H1 (cell line): ENCODE results near the gene ATF7IP. TPM values are rescaled to one million over a fixed set of nuclear protein-coding genes. Genes with fewer than 3 reads are reported as not detected.

Source experiments
- CTCF ChIA-PET: fragments of 300-600 bp; sonication (Branson Sonifier 250); formaldehyde crosslinking; loops from one replicate; lab custom pipeline; 2021; ENCODE audit not compliant: partially characterized antibody; lab: Charles Lee
- POLR2A ChIA-PET: fragments of 300-600 bp; sonication (Branson Sonifier 250); formaldehyde crosslinking; loops from one replicate; lab custom pipeline; 2021; ENCODE audit warnings: inconsistent platforms; ENCODE audit not compliant: partially characterized antibody; lab: Charles Lee
- DNase-seq, 2 experiments: peaks; one replicate each; pipeline versions ENCODE4 v3.0.0 to v3.0.0-alpha.2; 2010 to 2022; ENCODE audit warnings: low spot score in 2 of 2, low read depth in 1 of 2, mixed read lengths in 1 of 2
- FAIRE-seq: peaks from 2 replicates; lab custom pipeline; 2011; peaks lifted over from hg19 to GRCh38; lab: Jason Lieb, UNC
- H2AFZ ChIP-seq: 2 replicates; pipeline ENCODE4 v1.8.1; 2012; ENCODE audit warnings: low read length, inconsistent platforms
- H2AK5ac ChIP-seq: 2 replicates; pipeline ENCODE4 v1.6.1; 2013; ENCODE audit warnings: low read depth, low read length
- H2BK120ac ChIP-seq: replicated peaks from 2 replicates; pipeline ENCODE3; 2013; ENCODE audit warnings: low read depth, low read length, inconsistent platforms
- H2BK12ac ChIP-seq: 2 replicates; pipeline ENCODE4 v1.6.1; 2013; ENCODE audit warnings: low read depth, low read length
- H2BK15ac ChIP-seq: 2 replicates; pipeline ENCODE4 v1.6.1; 2013; ENCODE audit warnings: low read length
- H2BK20ac ChIP-seq: 2 replicates; pipeline ENCODE4 v1.6.1; 2013; ENCODE audit warnings: low read length
- H2BK5ac ChIP-seq: 2 replicates; pipeline ENCODE4 v1.6.1; 2013; ENCODE audit warnings: low read depth, low read length
- H3K14ac ChIP-seq: 2 replicates; pipeline ENCODE4 v1.6.1; 2013; ENCODE audit warnings: inconsistent platforms; ENCODE audit not compliant: insufficient read length
- H3K18ac ChIP-seq: 2 replicates; pipeline ENCODE4 v1.6.1; 2013; ENCODE audit warnings: low read length; ENCODE audit errors: extremely low read depth
- H3K23ac ChIP-seq: 2 replicates; pipeline ENCODE4 v1.6.1; 2013; ENCODE audit warnings: inconsistent platforms; ENCODE audit not compliant: insufficient read length
- H3K23me2 ChIP-seq: 2 replicates; pipeline ENCODE4 v1.6.1; 2013; ENCODE audit warnings: low read depth, low read length
- H3K27ac ChIP-seq: 2 replicates; pipeline ENCODE4 v1.6.1; 2011; ENCODE audit warnings: low read depth, low read length, inconsistent platforms
- H3K27me3 ChIP-seq, 4 experiments: replicated peaks in 1 of 4; 1 replicate in 1 of 4; 2 replicates in 3 of 4; pipeline versions ENCODE4 v1.6.1 to v1.8.1; 2011 to 2013; ENCODE audit warnings: low read length in 3 of 4, mild to moderate bottlenecking in 3 of 4, inconsistent platforms in 2 of 4, mixed read lengths in 2 of 4, moderate library complexity in 1 of 4; ENCODE audit not compliant: control insufficient read depth in 3 of 4, insufficient read depth in 3 of 4; ENCODE audit errors: extremely low read depth in 1 of 4
- H3K36me3 ChIP-seq, 4 experiments: 2 replicates each; pipeline versions ENCODE4 v1.6.1 to v1.8.1; 2011 to 2013; ENCODE audit warnings: mild to moderate bottlenecking in 4 of 4, low read length in 3 of 4, moderate library complexity in 2 of 4, control low read depth in 1 of 4, inconsistent platforms in 1 of 4; ENCODE audit not compliant: insufficient read depth in 4 of 4, control insufficient read depth in 2 of 4
- H3K4ac ChIP-seq: replicated peaks from 2 replicates; pipeline ENCODE3; 2013; ENCODE audit warnings: low read length, low read depth, mixed read lengths, inconsistent platforms; ENCODE audit not compliant: insufficient read length
- H3K4me1 ChIP-seq, 4 experiments: replicated peaks in 1 of 4; 1 replicate in 1 of 4; 2 replicates in 3 of 4; pipeline versions ENCODE4 v1.6.1 to v1.8.1; 2011 to 2013; ENCODE audit warnings: low read length in 3 of 4, inconsistent platforms in 2 of 4, mixed read lengths in 1 of 4; ENCODE audit not compliant: insufficient read depth in 4 of 4, control insufficient read depth in 3 of 4
- H3K4me2 ChIP-seq, 2 experiments: 2 replicates each; pipeline versions ENCODE4 v1.6.1 to v1.8.1; 2011 to 2013; ENCODE audit warnings: low read depth in 2 of 2, low read length in 2 of 2, control low read depth in 1 of 2, inconsistent platforms in 1 of 2, mild to moderate bottlenecking in 1 of 2; ENCODE audit not compliant: insufficient read depth in 1 of 2
- H3K4me3 ChIP-seq, 4 experiments: fragments of 200-600, 300-600 bp in 1 of 4; sonication (generic), shearing (Covaris generic), sonication (Bioruptor Twin) in 1 of 4; 2 replicates each; pipeline versions ENCODE4 v1.5.1 to v1.8.1; 2011 to 2016; ENCODE audit warnings: low read length in 4 of 4, low read depth in 3 of 4, control low read depth in 2 of 4, inconsistent platforms in 2 of 4, mild to moderate bottlenecking in 2 of 4, mixed read lengths in 1 of 4, moderate library complexity in 1 of 4; ENCODE audit not compliant: insufficient read depth in 2 of 4; ENCODE audit errors: extremely low read depth in 1 of 4
- H3K56ac ChIP-seq: replicated peaks from 2 replicates; pipeline ENCODE3; 2013; ENCODE audit warnings: low read depth, mild to moderate bottlenecking, mixed read lengths, low read length, inconsistent platforms; ENCODE audit not compliant: insufficient read length
- H3K79me1 ChIP-seq: 2 replicates; pipeline ENCODE4 v1.6.1; 2013; ENCODE audit warnings: low read depth, low read length, control low read depth
- H3K79me2 ChIP-seq, 2 experiments: 2 replicates each; pipeline versions ENCODE4 v1.6.1 to v1.8.1; 2012 to 2013; ENCODE audit warnings: low read length in 2 of 2, mild to moderate bottlenecking in 2 of 2, inconsistent platforms in 1 of 2; ENCODE audit not compliant: insufficient read depth in 2 of 2, control insufficient read depth in 1 of 2
- H3K9ac ChIP-seq, 4 experiments: replicated peaks in 1 of 4; 1 replicate in 1 of 4; 2 replicates in 3 of 4; pipeline versions ENCODE4 v1.6.1 to v1.8.1; 2011 to 2013; ENCODE audit warnings: low read depth in 3 of 4, low read length in 3 of 4, control low read depth in 2 of 4, mild to moderate bottlenecking in 2 of 4, moderate library complexity in 2 of 4, inconsistent platforms in 1 of 4; ENCODE audit errors: extremely low read depth in 1 of 4
- H3K9me3 ChIP-seq, 2 experiments: 2 replicates each; pipeline versions ENCODE4 v1.6.1 to v1.8.1; 2012 to 2013; ENCODE audit warnings: mild to moderate bottlenecking in 2 of 2, moderate library complexity in 2 of 2, control low read depth in 1 of 2, inconsistent platforms in 1 of 2, low read depth in 1 of 2, low read length in 1 of 2, mixed read lengths in 1 of 2; ENCODE audit not compliant: insufficient read depth in 2 of 2
- H4K20me1 ChIP-seq, 2 experiments: replicated peaks in 1 of 2; 2 replicates each; pipeline versions ENCODE3 to v1.8.1; 2011 to 2013; ENCODE audit warnings: inconsistent platforms in 2 of 2, low read length in 2 of 2, mild to moderate bottlenecking in 1 of 2; ENCODE audit not compliant: insufficient read depth in 2 of 2, control insufficient read depth in 1 of 2
- H4K5ac ChIP-seq: 2 replicates; pipeline ENCODE4 v1.6.1; 2013; ENCODE audit warnings: low read length, low read depth, mixed read lengths, inconsistent platforms; ENCODE audit not compliant: insufficient read length
- H4K8ac ChIP-seq: 2 replicates; pipeline ENCODE4 v1.8.0; 2013; ENCODE audit warnings: mild to moderate bottlenecking, moderate library complexity, low read length, inconsistent platforms; ENCODE audit not compliant: insufficient read depth; ENCODE audit errors: extremely low read depth
- H4K91ac ChIP-seq: replicated peaks from 2 replicates; pipeline ENCODE3; 2013; ENCODE audit warnings: low read length, mixed read lengths, inconsistent platforms; ENCODE audit not compliant: insufficient read length
- BRCA1 ChIP-seq: IDR thresholded peaks from 2 replicates; pipeline ENCODE4 v1.6.1; 2012; ENCODE audit warnings: low read depth, low read length, improper control_type of control experiment
- WGBS, 2 experiments: shearing (Covaris generic) in 1 of 2; methylation state at CpG; one replicate each; pipeline versions ENCODE4 v1.1.6 to v1.1.7; 2013 to 2015; ENCODE audit warnings: low lambda C conversion rate in 2 of 2, mixed read lengths in 2 of 2, inconsistent platforms in 1 of 2, low coverage in 1 of 2, missing lambda C conversion rate in 1 of 2; ENCODE audit not compliant: insufficient replicate concordance in 2 of 2, insufficient coverage in 1 of 2, insufficient read length in 1 of 2; ENCODE audit errors: extremely low coverage in 1 of 2, missing lambda C conversion rate in 1 of 2; 5-methylcytosine and 5-hydroxymethylcytosine counted together
- polyA plus RNA-seq, 7 experiments: library from polyadenylated mRNA; depleted of rRNA in 3 of 7; stranded (reverse) in 5 of 7; unstranded in 2 of 7; fragments of >200 nt in 5 of 7; fragments of 200-250 nt in 2 of 7; gene quantifications; 1 replicate in 5 of 7; 2 replicates in 1 of 7; 4 replicates in 1 of 7; pipeline versions ENCODE4 v1.2.1 to v1.2.3, GENCODE V29; 2011 to 2013; ENCODE audit warnings: missing spikeins in 2 of 7, mixed read lengths in 2 of 7
- total RNA-seq: library from RNA; stranded (reverse); fragmentation: NEBNext Ultra II Directional; extraction: Animal tissue kit (Norgen Biotek cat#: 25700); gene quantifications from 2 replicates; pipeline ENCODE4 v1.2.1, GENCODE V29; 2021

ATF7IP gene
- total and polyA plus RNA-seq, 2 of the 8 experiments (the other 6 are each of a cell fraction or from before 2014, with no cell fraction given) = 34.2 to 148 TPM

DNA sequence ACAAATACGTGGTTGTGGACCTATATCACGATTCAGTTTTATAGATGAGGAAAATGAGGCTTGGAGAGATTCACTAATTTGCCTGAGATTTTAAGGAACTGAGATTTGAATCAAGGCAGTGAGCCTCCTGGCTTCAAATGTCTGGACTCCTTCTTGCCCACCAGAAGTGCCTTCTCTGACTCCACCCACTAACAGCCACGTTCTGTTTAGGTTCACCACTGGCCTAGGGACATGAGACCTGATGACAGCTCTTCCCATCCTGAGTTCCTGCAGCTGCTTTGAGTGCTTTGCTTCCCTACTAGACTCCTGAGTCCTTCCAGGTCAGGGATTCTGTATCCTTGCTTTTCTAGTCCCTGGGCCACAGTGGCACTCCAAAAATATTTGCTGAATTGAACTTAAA lies 145.1 kb downstream of the ATF7IP start:
- Histone ChIP-seq H3K9ac (no peak overlapping the region), H3K4ac (no peak overlapping the region), H2BK120ac (no peak overlapping the region), H3K23me2 (no peaks in the 10 kb centered on the region), H2BK12ac (no peak overlapping the region), H4K5ac (no peak overlapping the region), H2BK15ac (no peak overlapping the region), H3K79me1 (no peaks in the 10 kb centered on the region), H3K27ac (no peak overlapping the region), H4K8ac (no peak overlapping the region), H2AFZ (no peak overlapping the region), H2BK5ac (no peak overlapping the region), H3K4me3 (no peak overlapping the region), H3K56ac (no peak overlapping the region), H3K36me3 (no peaks in the 10 kb centered on the region; a peak in 1 of 8 replicates), H3K9me3 (no peaks in the 10 kb centered on the region), H3K4me2 (no peak overlapping the region), H4K91ac (no peak overlapping the region), H2AK5ac (no peak overlapping the region), H4K20me1 (no peaks in the 10 kb centered on the region), H3K14ac (no peak overlapping the region), H3K18ac (no peak overlapping the region), H3K4me1 (peaks cover 0 to 2% (median 1%) of the 10 kb centered on the region in 4 experiments; a peak in 2 of 7 replicates), H3K23ac (no peak overlapping the region), H3K27me3 (no peaks in the 10 kb centered on the region), H2BK20ac (no peak overlapping the region), H3K79me2 (no peaks in the 10 kb centered on the region)
- POLR2A ChIA-PET = no interaction called here
- WGBS, 2 experiments = 71% methylated on average over 3 of the region's 3 CpGs; no CpG with 5 or more reads in 1 of the 2 experiments
- DNase-seq (no peak), FAIRE-seq (no peak)
- CTCF ChIA-PET = interaction anchor here (0.7 to 5.5 kb wide), 2 partner anchors 108 to 272 kb away, joined by 3 to 32 read pairs; no protein-coding TSS in a partner anchor
- no peak for TF ChIP-seq BRCA1
